Activated CD8-positive, alpha-beta memory T cell treated with anti-CD3 and anti-CD28 coated beads for 4 hours (primary cell): Measurements from ENCODE around the gene FBLN2.
"Not testable (repeated sequence)": the region's sequence is repeated elsewhere in the genome, so short reads cannot be mapped to it uniquely, and the experiment has no call there.

ENCODE experiments used
- DNase-seq, 2 donors: peaks; one replicate each; pipeline ENCODE4 v3.0.0-alpha.2; 2020; ENCODE audit warnings: low read depth in 2 of 2

Gene FBLN2

DNA sequence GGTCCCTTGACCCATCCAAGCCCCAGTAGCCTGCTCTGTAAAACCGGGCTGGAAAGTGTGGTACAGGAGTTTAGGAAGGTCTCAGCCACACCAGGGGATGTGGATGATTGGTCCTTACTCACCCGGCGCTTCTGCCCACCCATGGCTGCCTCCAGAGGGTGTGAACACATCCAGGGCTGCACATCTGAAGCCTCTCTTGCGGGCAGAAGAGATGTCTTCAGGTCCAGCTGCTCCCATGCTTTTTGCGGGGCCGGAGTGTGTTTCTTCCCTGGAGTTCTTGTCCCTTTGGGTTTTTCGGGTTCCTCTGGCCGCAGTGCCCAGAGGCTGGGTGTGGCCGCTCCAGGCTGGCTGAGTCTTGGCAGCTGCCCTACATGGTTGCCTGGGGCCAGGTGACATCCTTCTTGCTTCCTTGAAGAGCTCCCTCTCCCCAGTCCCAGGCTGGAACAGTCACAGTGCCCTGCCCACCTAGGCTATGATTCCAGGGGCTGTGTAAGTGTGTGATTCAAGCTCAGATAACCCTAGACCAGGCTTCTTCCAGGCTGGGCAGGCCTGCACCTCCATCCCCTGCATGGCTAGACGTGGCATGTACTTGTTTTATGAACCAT, 34.9 kb upstream of the FBLN2 start:
- DNase-seq = no peak

DNA sequence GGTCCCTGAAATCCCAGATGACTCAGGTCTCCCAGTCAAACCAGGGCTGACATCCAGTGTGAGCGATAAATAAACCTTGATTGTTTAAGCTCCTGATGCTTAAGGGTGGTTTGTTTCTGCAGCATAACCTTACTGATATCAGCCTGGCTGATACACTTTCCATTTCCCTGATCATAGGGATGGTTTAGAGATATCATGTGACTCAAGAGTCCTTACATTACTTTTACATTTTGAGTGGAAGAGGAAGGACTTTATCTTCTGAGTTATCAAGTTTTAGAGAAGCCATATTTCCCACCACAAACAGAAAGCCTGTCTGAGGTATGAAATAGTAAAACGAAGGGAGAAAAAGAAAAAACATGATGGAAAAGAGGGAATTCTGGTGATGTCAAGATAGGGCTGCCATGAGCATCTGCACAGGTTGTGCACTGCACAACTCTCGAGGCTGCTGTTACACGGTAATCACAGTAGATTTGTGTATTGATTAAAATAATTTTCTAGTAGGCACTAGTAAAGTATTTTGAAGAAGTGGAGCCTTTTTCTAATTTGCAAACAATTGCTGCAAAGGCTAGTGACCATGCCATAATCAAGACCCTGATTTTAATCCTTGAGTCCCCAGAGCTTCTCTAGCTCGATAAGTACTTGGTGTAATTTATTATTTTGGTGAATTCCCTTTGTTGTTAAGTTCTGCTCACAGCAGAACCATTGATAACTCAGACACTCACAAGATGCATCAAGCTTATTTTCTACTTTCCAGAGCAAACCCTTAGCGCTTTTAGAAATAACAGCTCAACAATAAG, 34.1 kb upstream of the FBLN2 start:
- DNase-seq = no peak

- DNase-seq = no peak
These were observed 32.9 kb upstream of the FBLN2 start for GRCh38 chr3:13515786-13516759.

DNA sequence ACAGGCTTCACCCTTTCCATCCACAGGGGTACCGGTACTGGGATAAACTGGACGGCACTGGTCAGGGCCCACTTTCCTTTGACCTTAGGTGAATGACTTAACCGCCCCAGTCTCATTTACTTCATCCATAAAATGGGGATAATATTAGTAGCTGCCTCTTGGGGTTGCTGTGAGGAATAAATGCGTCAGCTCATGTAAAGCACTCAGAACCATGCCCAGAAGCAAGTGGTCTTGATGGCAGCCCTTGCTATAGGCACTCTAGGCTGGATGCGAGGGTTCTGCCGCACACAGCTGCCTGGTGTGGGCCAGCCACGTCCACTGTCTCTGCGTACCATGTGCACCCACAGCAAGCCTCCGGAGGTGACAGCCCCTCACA, 32.2 kb upstream of the FBLN2 start:
- no peak for DNase-seq

DNA sequence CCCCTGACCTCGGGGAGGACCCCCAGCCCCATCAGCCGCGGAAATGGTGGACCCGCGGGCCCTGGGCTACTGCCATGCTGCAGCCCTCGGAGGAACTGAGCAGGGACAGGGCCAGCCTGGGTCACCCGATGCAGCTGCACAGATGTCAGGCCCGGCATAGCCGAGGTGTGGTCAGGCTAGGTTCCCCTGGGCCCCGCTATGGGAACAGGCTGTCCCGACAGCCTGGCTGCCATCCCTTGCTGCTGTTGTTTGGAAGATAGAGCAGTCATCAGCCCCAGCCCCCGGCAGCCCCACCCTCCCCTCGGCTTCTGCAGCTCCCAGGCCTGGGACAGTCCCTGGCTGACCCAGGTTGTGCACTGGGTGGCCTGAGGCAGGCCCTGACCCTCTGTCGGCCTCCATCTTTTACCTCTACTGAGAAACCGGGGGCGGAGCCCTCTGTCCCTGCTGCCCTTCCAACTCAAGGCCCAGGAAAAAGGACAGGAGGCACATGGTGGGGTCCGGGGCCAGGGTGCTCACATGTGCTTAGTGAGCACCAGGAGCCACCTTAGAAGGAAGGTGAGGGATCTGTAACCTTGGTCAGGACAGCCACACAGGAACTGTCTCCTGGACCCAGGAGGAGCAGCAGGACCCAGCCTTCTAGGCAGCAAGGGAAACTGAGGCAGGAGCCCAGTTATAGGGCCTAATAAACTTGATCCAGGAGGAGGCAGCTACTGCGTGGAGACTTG, 31.5 kb upstream of the FBLN2 start:
- no peak for DNase-seq

DNA sequence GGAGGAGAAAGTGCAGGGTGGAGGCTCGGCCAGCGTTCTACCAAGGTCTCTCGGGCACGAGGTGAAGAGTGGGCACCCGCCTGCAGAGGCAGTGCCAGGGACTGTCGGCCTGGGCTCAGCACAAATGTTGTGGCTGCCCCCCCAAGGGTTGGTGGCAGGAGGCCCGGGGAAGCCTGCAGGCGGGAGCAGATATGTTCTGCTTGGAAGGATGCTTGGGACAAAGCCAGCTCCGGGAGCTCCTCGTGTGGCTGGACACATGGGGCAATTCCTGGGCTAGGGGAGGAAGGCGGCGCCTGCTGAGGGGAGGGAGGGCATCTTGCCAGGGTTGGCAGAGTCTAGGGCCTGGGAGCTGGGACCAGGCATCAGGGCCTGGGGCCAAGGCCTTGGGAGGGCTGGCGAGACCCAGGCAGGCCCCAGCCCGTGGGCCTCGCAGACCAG, 30.4 kb upstream of the FBLN2 start:
- DNase-seq = no peak

DNA sequence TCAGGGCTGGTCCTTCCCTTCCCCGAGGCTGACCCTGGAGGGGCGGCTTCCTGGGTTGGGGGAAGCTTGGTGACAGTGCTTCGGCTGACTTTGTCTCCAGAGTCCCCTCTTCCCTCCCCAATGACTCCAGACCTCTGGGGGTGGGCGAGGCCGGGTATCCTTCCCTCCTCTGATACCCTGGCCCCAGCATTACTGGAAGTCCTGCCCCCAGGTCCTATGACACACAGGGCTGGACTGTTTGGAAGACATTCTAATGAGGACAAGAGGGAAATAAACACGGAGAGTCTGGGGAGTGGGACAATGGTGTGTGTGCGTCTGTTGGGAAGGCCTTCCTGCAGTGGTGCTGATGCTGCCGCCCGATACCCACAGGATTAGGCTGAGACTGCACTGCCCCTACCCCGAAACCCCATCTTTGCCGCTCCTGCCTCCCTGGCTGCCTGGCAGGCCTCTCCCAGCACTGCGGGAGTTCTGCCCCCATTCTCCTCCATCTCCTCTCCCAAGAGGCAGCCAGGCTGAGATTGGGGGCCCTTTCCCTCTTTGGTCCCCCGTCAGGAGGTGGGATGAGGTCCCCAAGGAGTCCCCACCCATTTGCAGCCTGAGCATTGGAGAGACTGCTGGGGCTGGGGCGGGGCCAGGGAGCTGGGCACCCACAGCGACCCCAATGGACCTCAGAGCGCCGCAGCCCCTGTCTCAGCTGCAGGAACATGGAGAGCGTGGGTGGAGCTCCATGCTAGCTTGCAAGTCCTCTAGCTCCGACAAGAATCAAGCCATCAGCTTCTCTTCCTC, 29.7 kb upstream of the FBLN2 start:
- DNase-seq = no peak

DNA sequence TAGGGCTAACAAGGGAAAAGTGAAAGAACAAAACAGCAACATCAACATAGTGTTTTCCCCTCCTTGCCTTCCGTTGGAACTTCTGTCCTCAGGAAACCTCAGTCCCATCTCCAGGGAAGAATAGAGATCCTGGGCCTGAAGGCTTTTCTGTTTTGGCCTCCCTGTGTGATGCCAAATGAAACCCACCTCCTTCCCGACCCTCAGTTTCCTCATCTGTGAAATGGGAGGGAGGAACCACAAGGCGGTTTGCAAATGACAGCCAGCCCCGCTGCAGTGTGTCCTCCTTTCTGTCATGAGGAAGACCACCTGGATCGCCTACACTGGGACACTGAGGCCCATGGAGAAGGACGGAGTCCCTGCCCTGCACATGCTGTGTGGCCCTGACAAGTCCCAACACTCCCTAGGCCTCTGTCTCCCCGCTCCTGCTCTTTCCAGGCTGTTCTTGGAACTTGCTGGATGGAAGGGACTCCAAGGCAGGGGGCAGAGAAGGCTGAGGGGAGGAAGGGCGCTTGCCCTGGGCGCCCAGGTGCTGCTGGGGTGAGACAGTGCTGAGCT, 28.5 kb upstream of the FBLN2 start:
- DNase-seq = no peak

GRCh38 chr3:13521309-13521708, 27.6 kb upstream of the FBLN2 start:
- no peak for DNase-seq

DNA sequence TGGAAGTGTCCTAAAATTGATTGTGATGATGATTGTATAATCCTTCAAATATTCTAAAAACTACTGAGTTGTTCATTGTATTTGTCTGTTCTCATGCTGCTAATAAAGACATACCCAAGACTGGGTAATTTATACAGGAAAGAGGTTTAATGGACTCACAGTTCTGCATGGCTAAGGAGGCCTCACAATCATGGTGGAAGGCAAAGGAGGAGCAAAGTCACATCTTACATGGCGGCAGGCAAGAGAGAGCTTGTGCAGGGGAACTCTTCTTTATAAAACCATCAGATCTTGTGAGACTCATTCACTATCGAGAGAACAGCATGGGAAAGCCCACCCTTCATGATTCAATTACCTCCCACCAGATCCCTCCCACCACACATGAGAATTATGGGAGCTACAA, 27.2 kb upstream of the FBLN2 start:
- DNase-seq = not testable (repeated sequence)

GRCh38 chr3:13522236-13522635, 26.7 kb upstream of the FBLN2 start:
- DNase-seq = no peak

DNA sequence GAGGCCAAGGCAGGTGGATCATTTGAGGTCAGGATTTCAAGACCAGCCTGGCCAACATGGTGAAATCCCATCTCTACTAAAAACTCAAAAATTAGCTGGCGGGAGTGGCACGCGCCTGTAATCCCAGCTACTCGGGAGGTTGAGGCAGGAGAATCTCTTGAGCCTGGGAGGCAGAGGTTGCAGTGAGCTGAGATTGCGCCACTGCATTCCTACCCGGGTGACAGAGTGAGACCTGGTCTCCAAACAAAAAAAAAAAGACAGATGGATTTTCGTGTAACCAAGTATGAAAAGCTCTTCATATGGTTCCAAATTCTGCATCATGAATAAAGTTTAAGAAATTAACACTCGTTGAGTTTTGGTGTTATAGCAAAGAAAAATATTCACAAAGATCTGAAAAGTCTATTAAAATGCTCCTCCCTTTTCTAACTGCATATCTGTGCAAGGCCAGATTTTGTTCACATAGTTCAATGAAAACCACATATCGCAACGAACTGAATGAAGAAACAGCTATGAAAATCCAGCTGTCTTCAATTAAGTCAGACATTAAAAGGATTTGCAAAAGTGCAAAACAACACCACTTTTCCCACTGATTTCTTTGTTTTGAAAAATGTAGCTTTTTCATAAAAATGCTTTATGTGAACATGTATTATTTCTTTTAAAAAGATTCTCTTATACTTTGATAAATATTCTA, 23.8 kb upstream of the FBLN2 start:
- no peak for DNase-seq

DNA sequence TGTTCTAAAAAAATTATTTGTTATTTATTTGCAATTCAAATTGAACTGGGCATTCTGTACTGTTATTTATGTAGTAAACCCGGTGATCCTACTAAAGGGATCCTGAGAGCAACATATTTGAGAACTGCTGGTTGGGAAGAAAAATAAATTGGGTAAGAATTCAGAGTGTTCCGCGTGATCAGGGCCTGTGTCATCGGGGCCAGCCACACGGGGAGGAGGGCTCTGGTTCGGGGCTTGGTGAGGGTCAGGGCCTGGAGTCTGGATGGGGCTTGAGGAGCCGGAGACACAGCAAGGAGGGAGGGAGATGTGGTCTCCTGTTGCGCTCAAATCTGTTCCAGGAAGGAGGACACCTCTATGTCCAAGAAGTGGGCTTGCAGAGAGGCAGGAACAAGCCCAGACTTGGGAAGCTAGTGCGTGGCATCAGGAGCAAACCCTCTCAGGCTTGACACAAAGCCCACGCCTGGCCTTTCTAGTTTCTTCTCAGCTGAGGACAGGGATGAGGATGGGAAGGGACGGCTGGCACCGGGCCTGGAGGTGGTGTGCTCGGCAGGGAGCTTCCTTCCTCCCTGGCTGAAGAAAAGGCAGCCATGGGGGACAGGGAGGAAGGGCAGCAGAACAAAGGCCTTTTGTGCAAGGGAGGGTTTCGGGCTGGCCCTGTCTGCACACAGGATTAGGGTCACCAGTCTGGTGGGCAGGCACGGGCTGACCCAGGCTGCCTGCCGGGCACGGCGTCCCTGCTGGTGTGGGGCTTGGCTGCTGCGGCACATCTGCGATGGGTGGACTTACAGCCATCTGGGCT, 22.9 kb upstream of the FBLN2 start:
- DNase-seq = no peak

DNA sequence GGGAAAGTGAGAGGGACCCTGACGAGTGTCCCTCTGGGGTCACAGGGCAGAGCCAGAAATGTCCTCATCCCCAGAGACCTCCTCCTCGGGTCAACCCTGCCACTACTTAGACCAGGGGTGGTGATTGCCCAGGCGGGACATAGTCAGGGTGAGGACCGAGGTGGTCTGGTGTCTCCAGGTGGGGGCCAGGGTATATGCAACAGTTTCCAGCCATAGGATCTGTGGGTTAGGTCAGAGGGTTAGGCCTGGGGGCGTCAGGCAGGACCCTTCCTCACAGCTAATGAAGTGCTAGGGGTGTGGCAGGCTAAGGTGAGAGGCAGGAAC, 22.3 kb upstream of the FBLN2 start:
- DNase-seq = no peak

DNA sequence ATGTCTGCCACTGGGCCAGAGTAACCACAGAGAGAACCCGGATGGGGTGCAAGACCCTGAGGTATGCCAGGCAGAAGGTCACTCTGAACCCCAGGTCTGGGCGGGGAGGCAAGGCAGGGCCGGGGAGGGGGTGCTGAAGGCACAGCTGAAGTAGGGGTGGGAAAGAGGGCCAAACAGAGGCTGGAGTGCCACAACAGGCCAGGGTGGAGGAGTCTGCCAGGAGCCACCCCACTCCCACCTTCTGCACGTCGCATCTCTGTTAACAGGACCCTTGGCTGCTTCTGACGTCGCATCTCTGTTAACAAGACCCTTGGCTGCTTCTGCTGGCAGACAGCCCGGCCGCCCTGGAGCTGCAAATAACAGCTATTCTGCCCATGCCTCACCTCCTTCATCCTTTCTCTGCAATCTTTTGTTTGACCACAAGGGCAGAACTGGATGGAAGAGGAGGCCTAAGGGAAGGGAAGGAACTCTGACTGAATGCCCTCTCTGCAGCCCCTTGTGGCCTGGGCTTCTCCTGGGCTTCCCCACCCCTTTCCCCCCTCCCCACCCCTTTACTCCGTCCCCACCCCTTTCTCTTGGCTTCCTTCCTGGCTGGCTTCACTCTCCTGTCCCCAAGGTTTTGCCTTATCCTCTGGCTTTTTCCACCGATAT, 20.6 kb upstream of the FBLN2 start:
- DNase-seq = no peak

- DNase-seq = no peak
These were observed 19.5 kb upstream of the FBLN2 start for GRCh38 chr3:13529196-13530112.

DNA sequence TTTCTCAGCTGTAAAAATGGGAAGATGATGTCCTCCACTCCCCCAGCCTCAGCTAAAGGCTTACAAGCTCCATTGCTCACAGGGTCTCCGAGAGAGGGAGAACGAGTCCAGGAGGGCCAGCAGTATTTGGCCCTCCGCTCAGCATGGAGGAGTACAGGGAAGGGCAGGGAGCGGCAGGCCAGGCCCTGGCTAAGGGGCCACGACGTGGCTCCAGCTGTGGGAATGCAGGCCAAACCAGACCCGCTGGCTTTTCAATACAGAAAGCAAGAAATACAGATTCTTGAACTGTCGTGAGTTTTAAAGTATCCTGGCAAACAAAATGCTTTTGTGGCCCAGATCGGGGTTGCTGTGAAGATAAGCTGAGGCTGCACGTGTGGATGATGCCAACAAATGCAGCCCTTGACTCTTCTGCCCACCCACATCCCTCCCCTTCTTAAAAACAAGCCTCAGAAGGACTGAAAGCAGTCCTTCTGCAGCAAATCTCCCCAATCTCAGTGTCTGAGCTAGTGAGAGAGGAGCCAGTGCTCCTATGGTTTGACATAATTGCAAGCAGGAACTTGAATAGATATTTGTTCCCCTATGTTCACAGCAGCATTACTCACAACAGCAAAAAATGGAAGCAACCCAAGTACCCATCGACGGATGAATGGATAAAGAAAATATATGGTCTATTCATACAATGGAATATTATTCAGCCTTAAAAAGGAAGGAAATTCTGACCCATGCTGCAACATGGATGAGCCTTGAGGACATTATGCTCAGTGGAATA, 18.5 kb upstream of the FBLN2 start:
- no peak for DNase-seq
